SK-N-SH (cell line): ENCODE measurements around the gene ADAMTS10. TPM values are rescaled to one million over a fixed set of nuclear protein-coding genes. Genes with fewer than 3 reads are reported as not detected.

Source experiments
- CTCF ChIA-PET: fragments of 300-600, 350-600 bp; formaldehyde crosslinking; extraction: SDS; loops from one replicate; lab custom pipeline; 2021; lab: Yijun Ruan, JAX
- POLR2A ChIA-PET: fragments of 350-600 bp; sonication (Branson Sonifier 250); formaldehyde crosslinking; extraction: SDS; loops from one replicate; lab custom pipeline; 2020; ENCODE audit warnings: antibody characterized with exemption, inconsistent platforms; lab: Yijun Ruan, JAX
- DNase-seq: peaks from one replicate; pipeline ENCODE4 v3.0.0; 2012
- H2AFZ ChIP-seq: fragments of 200-600 bp; sonication (generic); 2 replicates; pipeline ENCODE4 v1.8.1; 2016; ENCODE audit warnings: antibody characterized with exemption, mild to moderate bottlenecking, low read depth
- H3F3A ChIP-seq: fragments of 200-600 bp; sonication (generic); replicated peaks from 2 replicates; pipeline ENCODE3; 2016; ENCODE audit warnings: antibody characterized with exemption, mild to moderate bottlenecking; ENCODE audit not compliant: insufficient read depth
- H3K27ac ChIP-seq, 2 experiments: fragments of 200-500 bp in 1 of 2; fragments of 200-600 bp in 1 of 2; sonication (Bioruptor generic) in 1 of 2; sonication (generic), shearing (Covaris generic) in 1 of 2; 2 replicates each; pipeline versions ENCODE4 v1.5.1 to v1.6.1; 2014 to 2016; ENCODE audit warnings: low read depth in 2 of 2, inconsistent platforms in 1 of 2, low read length in 1 of 2, mild to moderate bottlenecking in 1 of 2, mixed read lengths in 1 of 2
- H3K27me3 ChIP-seq: fragments of 200-600 bp; sonication (generic), shearing (Covaris generic); 2 replicates; pipeline ENCODE4 v1.6.1; 2016; ENCODE audit warnings: mixed run types; ENCODE audit not compliant: insufficient read depth
- H3K36me3 ChIP-seq, 2 experiments: fragments of 200-500 bp in 1 of 2; fragments of 200-600 bp in 1 of 2; sonication (Bioruptor generic) in 1 of 2; sonication (generic) in 1 of 2; replicated peaks in 1 of 2; 2 replicates each; pipeline versions ENCODE3 to v1.5.1; 2014 to 2016; ENCODE audit warnings: low read length in 1 of 2, mild to moderate bottlenecking in 1 of 2; ENCODE audit not compliant: insufficient read depth in 2 of 2, control insufficient read depth in 1 of 2
- H3K4me1 ChIP-seq, 2 experiments: fragments of 200-500 bp in 1 of 2; fragments of 200-600 bp in 1 of 2; sonication (Bioruptor generic) in 1 of 2; sonication (generic), shearing (Covaris generic) in 1 of 2; 2 replicates each; pipeline versions ENCODE4 v1.5.1 to v1.6.1; 2014 to 2016; ENCODE audit warnings: low read depth in 1 of 2, low read length in 1 of 2, mixed run types in 1 of 2; ENCODE audit not compliant: insufficient read depth in 2 of 2, control insufficient read depth in 1 of 2
- H3K4me2 ChIP-seq: fragments of 200-600 bp; sonication (generic), shearing (Covaris generic); 2 replicates; pipeline ENCODE4 v1.6.1; 2017; ENCODE audit warnings: mixed run types
- H3K4me3 ChIP-seq, 2 experiments: fragments of 200-500 bp in 1 of 2; fragments of 200-600 bp in 1 of 2; sonication (Bioruptor generic) in 1 of 2; sonication (generic), shearing (Covaris generic) in 1 of 2; 2 replicates each; pipeline versions ENCODE4 v1.5.1 to v1.8.1; 2014 to 2016; ENCODE audit warnings: low read depth in 2 of 2, inconsistent platforms in 1 of 2, low read length in 1 of 2, mild to moderate bottlenecking in 1 of 2, mixed read lengths in 1 of 2, moderate library complexity in 1 of 2
- H3K79me2 ChIP-seq: fragments of 200-600 bp; sonication (generic); 2 replicates; pipeline ENCODE4 v1.8.1; 2017; ENCODE audit warnings: mild to moderate bottlenecking; ENCODE audit not compliant: insufficient read depth
- H3K9ac ChIP-seq: fragments of 200-600 bp; sonication (generic); 2 replicates; pipeline ENCODE4 v1.6.1; 2017; ENCODE audit warnings: mixed run types
- H3K9me2 ChIP-seq: fragments of 200-600 bp; sonication (generic); 2 replicates; pipeline ENCODE4 v1.6.1; 2017; ENCODE audit warnings: mixed run types
- H3K9me3 ChIP-seq: fragments of 200-600 bp; sonication (generic); 2 replicates; pipeline ENCODE4 v1.6.1; 2017; ENCODE audit warnings: mixed run types, mild to moderate bottlenecking, moderate library complexity
- H4K20me1 ChIP-seq: fragments of 200-600 bp; sonication (generic); 2 replicates; pipeline ENCODE4 v1.6.1; 2017; ENCODE audit warnings: mild to moderate bottlenecking, mixed run types; ENCODE audit not compliant: insufficient read depth
- EZH2phosphoT487 ChIP-seq: fragments of 200-600 bp; sonication (generic); IDR thresholded peaks from 2 replicates; pipeline ENCODE4 v1.6.1; 2017; ENCODE audit warnings: low read depth, mixed run types, mild to moderate bottlenecking, antibody characterized with exemption, moderate library complexity, borderline replicate concordance
- FOXJ3 ChIP-seq: sonication (generic); formaldehyde crosslinking; IDR thresholded peaks from 2 replicates; pipeline ENCODE4 v1.5.1; 2020; ENCODE audit warnings: mild to moderate bottlenecking, missing genetic modification reagents
- GABPA ChIP-seq: IDR thresholded peaks from 2 replicates; pipeline ENCODE4 v1.4.0; 2012; ENCODE audit warnings: low read depth, mild to moderate bottlenecking
- IRF3 ChIP-seq: fragments of 150-350 bp; IDR thresholded peaks from 2 replicates; pipeline ENCODE4 v1.6.1; 2016; ENCODE audit warnings: mild to moderate bottlenecking, low read depth, low read length
- MEF2A ChIP-seq: IDR thresholded peaks from 2 replicates; pipeline ENCODE4 v1.4.0; 2012; ENCODE audit warnings: low read depth, borderline replicate concordance
- NFIC ChIP-seq: IDR thresholded peaks from 2 replicates; pipeline ENCODE4 v1.4.0; 2012; ENCODE audit warnings: borderline replicate concordance
- RAD21 ChIP-seq: IDR thresholded peaks from 2 replicates; pipeline ENCODE4 v1.6.1; 2012; ENCODE audit warnings: mild to moderate bottlenecking, low read length
- RCOR1 ChIP-seq: fragments of 150-350 bp; IDR thresholded peaks from 2 replicates; pipeline ENCODE4 v1.6.1; 2017; ENCODE audit warnings: antibody characterized with exemption, low read length
- RXRA ChIP-seq: IDR thresholded peaks from 2 replicates; pipeline ENCODE4 v1.4.0; 2012; ENCODE audit warnings: low read depth, mild to moderate bottlenecking, borderline replicate concordance
- SIN3A ChIP-seq: IDR thresholded peaks from 2 replicates; pipeline ENCODE4 v1.6.1; 2012; ENCODE audit warnings: low read depth, mild to moderate bottlenecking, low read length, moderate library complexity, borderline replicate concordance
- SMC3 ChIP-seq: IDR thresholded peaks from 2 replicates; pipeline ENCODE4 v1.6.1; 2012; ENCODE audit warnings: low read depth, low read length, improper control_type of control experiment
- USF1 ChIP-seq: IDR thresholded peaks from 2 replicates; pipeline ENCODE4 v1.4.0; 2012; ENCODE audit warnings: low read depth, borderline replicate concordance
- USF2 ChIP-seq: fragments of 150-350 bp; IDR thresholded peaks from 2 replicates; pipeline ENCODE4 v1.6.1; 2017; ENCODE audit warnings: antibody characterized with exemption, low read length, low read depth, borderline replicate concordance
- ZBTB33 ChIP-seq: IDR thresholded peaks from 2 replicates; pipeline ENCODE4 v1.4.0; 2012; ENCODE audit warnings: low read depth, borderline replicate concordance
- WGBS: methylation state at CpG from one replicate; pipeline ENCODE4 v1.1.6; 2017; ENCODE audit warnings: low lambda C conversion rate; 5-methylcytosine and 5-hydroxymethylcytosine counted together
- polyA plus RNA-seq, 3 experiments: library from polyadenylated mRNA; depleted of rRNA; stranded (reverse); fragments of >200 nt; gene quantifications; 2 replicates each; pipeline ENCODE4 v1.2.3, GENCODE V29; 2012
- TF ChIP-seq, protein P1 (sequence below): IDR thresholded peaks from 2 replicates; pipeline ENCODE4; 2012

Gene ADAMTS10
- polyA plus RNA-seq, 1 of the 3 experiments (the other 2 are of a cell fraction), result 3.6 TPM

DNA sequence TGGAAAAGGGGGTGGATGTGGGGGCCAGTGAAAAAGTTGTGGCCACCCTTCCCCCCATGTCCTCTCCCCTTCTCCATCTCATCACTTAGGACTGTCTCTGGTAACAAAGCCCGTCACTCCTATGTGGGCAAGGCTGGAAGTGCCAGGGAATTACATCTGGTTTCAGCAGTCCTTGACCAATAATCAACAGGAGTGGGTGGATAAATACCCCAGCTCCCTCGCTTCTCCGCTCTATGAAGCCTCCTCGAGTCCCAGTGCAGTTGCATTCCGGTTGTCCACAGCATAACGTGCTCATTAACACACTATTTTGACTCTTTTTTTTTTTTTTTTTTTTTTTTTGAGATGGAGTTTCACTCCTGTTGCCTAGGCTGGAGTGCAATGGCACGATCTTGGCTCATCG, 64.8 kb downstream of the ADAMTS10 start:
- H3K79me2 ChIP-seq, result no peaks in the 10 kb centered on the region
- no peaks in the 10 kb centered on the region for H3K9me3 ChIP-seq
- TF ChIP-seq FOXJ3 (no peak), GABPA (no peak), RAD21 (no peak), SIN3A (no peak), RCOR1 (no peak), USF2 (no peak), SMC3 (no peak), USF1 (no peak), ZBTB33 (no peak), EZH2phosphoT487 (no peak), MEF2A (no peak), RXRA (no peak), NFIC (no peak), IRF3 (no peak)
- TF ChIP-seq, protein P1, sequence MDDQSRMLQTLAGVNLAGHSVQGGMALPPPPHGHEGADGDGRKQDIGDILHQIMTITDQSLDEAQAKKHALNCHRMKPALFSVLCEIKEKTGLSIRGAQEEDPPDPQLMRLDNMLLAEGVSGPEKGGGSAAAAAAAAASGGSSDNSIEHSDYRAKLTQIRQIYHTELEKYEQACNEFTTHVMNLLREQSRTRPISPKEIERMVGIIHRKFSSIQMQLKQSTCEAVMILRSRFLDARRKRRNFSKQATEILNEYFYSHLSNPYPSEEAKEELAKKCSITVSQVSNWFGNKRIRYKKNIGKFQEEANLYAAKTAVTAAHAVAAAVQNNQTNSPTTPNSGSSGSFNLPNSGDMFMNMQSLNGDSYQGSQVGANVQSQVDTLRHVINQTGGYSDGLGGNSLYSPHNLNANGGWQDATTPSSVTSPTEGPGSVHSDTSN, result no peak
- ChIA-PET CTCF (interaction anchor here (1.7 to 9.5 kb wide), 2 partner anchors 20 to 34 kb away, joined by 5 to 44 read pairs; no protein-coding TSS in a partner anchor), POLR2A (no interaction called here)
- no peaks in the 10 kb centered on the region for H4K20me1 ChIP-seq
- no peaks in the 10 kb centered on the region for H3K4me1 ChIP-seq
- H2AFZ ChIP-seq, result no peak overlapping the region
- no peaks in the 10 kb centered on the region for H3K36me3 ChIP-seq
- no peaks in the 10 kb centered on the region for H3K27me3 ChIP-seq
- no peak overlapping the region for H3K9ac ChIP-seq
- no peak for DNase-seq
- H3F3A ChIP-seq, result no peaks in the 10 kb centered on the region
- no peak overlapping the region for H3K4me3 ChIP-seq
- 82% methylated on average over 8 of the region's 8 CpGs for WGBS
- H3K4me2 ChIP-seq, result no peak overlapping the region
- no peaks in the 10 kb centered on the region for H3K9me2 ChIP-seq
- H3K27ac ChIP-seq, result no peak overlapping the region
